GM21619 (cell line): Measurements from ENCODE around the gene RASA3.

Experiments
- ATAC-seq: cut with Tn5 transposase; IDR thresholded peaks from one replicate; pipeline ENCODE4 v1.9.1; 2021; ENCODE audit not compliant: unreplicated experiment

RASA3 gene

DNA sequence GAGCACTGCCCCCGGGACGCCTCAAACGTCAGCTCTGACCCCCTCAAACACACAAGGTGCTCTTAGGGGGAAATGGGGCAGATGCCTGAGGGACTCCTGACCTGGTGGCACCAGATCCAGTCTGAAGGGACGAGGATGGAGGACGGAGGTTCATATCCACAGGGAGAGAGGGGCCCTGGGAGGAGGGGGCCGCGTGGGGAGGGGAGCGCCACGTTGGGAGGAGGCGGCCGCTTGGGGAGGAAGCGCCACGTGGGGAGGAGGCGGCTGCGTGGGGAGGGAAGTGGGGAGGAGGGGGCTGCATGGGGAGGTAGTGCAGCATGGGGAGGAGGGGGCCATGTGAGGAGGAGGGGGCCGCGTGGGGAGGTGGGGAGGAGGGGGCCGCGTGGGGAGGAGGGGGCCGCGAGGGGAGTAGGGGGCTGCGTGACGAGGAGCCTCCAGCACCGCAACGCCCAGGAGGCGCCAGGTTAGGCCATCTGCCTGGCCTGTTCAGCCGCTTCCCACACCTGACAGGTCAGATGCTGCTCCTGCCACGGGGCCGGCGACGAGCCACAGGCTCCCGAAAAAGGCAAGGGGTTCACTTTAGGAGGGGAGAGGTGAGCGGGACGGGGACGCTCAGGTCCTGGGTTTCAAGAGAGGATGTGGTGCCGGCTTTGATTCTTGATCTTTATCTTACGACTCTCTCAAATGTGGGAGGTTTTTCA, 121.9 kb downstream of the RASA3 start:
- ATAC-seq, result no peak

DNA sequence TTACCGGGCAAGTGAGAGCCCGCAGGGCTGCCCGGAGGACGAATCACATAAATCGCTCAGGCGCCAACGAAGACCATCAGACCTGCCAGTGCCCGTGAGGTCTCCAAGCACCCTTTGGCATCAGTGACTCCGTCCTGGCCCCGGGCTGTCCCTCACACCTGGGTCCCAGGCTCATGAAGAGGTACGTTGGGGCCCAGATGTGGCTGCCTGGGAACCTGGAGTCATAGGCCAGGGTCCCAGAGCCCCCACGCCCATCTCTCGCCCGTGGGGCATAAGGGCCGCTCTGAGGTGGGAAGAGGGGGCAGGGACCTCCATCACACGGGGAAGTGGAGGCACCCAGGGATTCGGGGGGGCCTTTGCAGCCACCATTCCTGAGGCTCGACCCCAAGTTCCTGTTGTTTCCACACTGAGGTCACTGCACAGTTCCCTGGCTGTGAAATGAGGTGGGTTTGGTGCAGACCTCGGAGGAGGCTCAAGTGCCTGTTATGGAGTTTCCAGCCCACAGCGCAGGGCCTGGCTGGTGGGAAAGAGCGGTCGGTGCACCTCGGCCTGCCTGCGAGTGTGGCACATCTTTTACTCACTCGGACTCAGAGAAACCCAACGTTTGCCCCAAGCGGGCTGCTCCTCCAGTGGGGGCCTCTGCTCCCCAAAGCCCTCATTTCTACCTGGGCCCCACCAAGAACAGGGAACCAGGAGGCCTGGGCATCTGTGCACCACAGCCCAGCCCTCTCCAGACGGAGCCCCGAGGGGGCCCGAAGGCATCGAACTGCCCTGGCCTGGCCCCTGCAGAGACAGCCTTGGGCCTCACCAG, 122.6 kb downstream of the RASA3 start:
- ATAC-seq, result no peak

DNA sequence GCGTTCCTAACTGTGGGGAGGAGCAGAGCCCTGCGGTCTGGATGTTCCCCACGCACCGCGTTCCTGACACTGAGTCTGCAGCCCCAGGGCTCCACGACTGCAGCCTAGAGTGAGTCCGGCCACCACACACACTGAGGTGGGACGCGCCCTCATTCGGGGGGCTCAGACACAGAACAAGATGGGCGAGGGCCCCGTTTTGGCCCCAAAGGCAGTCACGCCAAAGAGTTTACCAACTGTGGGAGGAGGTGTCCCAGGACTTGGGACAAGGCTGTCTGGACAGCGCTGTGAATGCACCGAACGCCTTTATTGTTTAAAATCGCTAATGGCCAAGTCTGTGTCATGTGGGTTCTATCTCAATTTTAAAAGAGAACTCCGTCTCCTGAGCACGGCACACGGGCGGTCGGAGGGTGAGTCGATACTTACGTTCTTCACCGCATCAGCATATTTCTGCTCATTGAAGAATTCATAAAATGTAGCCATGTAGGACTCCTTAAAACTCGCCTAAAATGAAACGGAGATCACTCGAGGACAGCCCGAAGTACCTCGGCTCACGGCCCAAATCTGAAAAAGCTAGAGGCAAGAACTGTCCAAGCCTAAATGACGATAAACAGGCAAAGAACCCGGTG, 123.3 kb downstream of the RASA3 start:
- ATAC-seq, result no peak

DNA sequence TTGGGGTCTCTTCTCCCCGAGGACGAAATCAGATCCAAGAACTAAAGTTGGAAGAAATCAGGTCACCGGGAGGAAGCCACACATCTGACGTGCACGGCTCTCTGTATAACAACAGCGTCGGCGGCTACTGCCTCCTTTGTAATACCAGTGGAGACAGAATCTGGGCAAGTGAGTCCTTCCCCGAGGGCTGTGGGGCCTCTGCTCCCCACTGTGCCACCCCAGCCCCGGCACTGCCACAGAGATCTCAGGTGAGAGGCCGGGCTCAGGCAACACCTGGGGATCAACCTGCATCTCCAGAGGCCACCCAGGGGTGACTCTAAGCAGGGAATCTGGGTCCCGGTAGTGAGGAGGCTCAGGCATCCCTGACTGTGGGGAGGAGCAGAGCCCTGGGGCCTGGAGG, 124.9 kb downstream of the RASA3 start:
- ATAC-seq, result no peak

DNA sequence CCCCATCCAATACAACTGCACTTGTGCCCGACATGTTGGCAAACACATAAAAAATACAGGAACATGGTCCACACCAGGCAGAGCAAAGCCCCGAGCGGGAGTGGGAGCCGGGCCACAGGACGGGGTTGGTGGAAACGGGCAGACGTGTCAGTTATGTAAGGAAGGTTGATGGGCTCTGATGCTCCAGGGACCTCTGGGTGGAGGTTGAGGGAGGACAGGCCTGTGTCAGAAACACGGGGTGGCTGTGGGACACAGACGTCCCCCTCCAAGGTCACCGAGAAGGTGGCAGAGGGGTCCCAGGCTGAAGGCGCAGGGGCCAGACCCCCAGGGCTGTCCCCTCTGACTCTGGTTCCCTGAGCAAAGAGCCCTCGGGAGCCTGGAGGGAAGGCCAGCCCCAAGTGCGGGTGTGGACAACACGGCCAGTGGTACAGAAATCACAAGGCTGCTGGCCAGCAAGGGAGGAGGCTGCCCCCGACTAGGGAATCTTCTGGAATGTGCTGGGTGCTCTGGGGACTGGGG, 127.2 kb downstream of the RASA3 start:
- no peak for ATAC-seq

DNA sequence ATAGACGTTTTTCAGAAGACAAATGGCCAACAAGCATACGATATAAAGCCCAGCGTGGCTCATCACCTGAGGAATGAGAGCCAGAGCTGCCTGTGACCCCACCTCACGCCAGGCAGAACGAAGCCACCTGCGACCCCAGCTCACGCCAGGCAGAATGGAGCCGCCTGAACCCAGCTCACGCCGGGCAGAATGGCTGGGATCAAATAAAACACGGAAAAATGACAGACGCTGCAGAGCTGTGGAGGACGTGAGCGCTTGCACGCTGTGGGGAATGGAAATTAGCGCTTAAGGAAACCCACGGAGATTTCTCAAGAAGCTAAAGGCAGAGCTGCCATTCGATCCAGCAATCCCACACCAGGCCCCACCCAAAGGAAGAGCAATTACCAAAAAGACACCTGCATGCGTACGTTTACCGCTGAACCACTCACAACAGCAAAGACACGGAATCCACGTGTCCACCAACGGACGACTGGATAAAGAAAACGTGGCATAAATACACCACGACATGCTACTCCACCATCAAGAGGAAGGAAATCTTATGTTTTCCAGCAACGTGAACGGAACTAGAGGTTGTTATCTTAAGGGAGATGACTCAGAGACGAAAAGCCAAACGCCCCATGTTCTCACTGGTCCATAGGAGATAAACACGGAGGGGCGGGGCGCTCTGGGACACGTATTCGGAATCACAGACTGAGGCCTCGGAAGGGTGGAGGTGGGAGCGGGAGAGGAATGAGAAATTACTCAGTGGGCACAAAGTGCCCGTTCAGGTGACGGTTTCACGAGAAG, 127.8 kb downstream of the RASA3 start:
- no peak for ATAC-seq

DNA sequence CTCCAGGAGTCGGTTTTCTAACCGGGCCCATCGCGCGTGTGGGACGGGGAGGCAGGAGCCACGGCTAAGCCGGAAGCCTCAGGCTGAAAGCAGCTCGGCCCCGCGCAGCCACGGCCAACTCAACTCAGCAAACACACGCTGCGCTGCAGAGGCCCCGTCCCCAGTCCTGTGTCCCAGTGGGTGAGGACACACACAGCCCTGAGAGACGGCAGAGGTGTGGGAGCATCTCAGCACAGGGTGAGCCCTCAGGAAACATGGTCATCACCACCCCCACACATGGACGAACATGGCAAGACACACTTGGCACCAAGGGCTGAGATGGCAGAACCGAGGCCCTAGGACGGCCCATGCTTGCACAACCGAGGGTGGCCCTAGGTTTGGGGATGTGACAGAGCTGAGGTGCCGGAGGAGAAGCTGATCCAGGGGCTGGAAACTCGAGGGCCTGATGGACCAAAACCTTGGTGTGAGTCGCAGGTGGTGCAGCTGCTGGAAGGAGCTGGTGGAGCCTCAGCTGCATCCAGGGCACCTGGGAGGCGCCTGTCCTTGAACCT, 129.6 kb downstream of the RASA3 start:
- no peak for ATAC-seq

DNA sequence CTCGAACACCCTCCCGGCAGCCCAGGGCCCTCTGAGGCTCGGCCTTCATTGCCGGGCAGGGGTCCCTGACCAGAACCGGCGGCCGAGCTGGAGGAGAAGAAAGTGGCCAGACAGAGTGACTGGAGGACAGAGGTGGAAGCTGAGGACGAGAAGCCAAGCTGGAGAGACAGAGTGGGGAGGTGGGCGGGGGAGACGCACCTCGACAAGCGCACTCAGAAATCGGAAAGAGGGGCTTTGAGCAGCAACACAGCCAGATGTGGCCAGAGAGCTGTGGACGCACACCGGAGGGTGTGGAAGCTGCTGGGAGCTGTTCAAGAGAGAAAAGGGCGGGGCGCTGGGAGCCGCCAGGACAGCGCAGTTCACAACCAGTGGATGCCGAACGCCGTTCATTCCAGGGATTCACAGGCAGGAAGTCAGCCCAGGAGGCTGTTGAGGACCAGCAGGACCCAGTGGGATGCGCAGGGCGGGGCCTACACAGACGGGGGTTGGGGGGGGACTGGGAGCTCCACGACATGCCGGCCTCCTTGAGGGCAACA, 130.3 kb downstream of the RASA3 start:
- ATAC-seq, result no peak

DNA sequence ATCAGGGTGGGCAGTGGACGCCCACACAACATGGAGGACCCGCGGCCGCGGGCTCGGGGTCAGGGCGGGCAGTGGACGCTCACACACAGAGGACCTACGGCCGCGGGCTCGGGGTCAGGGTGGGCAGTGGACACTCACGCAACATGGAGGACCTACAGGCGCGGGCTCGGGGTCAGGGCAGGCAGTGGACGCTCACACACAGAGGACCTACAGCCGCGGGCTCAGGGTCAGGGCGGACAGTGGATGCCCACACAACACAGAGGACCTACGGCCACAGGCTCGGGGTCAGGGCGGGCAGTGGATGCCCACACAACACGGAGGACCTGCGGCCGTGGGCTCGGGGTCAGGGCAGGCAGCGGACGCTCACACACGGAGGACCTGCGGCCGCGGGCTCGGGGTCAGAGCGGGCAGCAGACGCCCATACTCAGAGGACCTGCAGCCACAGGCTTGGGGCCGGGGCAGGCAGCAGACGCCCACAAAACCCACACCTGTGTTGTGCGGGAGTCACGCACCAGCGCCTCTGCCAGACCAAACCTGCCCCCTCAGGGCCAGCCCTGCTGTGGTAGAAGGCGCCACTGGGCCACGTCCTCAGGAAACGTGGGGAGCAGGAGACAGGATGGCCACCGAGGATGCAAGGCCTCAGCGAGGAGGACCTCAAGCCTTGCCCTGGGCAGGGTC, 131.0 kb downstream of the RASA3 start:
- no peak for ATAC-seq

DNA sequence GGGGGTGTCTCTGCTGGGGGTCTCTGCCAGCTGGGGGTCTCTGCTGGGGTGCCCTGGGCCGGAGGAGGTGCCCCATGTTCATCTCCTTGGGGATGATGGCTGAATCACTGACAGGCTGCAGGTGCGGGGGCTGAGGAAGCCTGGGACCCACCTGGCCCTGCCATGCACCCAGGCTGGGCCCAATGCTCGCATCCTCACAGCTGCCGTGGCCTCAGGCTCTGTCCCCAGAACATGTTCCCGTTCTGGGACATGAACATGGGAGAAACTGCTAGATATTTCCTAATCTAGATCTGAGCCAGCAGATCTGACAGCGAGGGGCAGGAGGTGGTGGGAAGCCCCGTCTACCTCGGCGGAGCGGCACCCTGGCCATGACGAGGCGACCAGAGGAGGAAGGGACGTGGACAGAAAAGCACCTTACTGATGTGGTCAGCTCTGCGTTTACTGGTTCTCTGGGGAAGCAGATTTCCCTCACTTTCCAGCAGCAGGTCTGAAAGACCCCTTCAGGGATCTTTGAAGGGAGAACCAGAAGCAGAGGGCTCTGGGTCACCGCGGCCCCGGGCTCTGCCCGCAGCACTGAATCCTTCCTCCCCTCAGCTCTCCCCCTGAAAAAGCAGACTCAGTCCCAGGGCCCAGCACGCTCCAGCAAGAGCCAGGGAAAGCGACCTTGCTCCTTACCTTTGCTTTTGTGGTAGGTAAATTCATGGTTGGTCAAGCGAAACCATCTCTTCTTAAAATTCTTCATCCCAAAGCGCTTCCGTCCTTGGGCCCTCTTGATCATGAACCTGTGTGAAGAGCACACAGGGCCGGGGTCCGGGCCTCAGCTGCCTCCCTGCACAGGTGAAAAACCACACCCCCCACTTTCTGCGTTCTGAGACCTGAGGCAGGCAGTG, 132.0 kb downstream of the RASA3 start:
- no peak for ATAC-seq

DNA sequence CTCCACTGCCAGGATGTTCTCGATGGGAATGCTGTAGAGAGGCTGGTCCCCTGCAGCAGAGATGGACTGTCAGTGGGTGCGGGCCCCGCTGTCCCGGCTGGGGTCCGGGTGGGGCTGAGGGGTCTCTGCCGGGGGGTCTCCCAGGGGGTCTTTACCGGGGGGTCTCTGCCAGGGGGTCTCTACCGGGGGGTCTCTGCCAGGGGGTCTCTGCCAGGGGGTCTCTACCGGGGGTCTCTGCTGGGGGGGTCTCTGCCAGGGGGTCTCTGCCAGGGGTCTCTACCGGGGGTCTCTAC, 132.9 kb downstream of the RASA3 start:
- ATAC-seq, result no peak

DNA sequence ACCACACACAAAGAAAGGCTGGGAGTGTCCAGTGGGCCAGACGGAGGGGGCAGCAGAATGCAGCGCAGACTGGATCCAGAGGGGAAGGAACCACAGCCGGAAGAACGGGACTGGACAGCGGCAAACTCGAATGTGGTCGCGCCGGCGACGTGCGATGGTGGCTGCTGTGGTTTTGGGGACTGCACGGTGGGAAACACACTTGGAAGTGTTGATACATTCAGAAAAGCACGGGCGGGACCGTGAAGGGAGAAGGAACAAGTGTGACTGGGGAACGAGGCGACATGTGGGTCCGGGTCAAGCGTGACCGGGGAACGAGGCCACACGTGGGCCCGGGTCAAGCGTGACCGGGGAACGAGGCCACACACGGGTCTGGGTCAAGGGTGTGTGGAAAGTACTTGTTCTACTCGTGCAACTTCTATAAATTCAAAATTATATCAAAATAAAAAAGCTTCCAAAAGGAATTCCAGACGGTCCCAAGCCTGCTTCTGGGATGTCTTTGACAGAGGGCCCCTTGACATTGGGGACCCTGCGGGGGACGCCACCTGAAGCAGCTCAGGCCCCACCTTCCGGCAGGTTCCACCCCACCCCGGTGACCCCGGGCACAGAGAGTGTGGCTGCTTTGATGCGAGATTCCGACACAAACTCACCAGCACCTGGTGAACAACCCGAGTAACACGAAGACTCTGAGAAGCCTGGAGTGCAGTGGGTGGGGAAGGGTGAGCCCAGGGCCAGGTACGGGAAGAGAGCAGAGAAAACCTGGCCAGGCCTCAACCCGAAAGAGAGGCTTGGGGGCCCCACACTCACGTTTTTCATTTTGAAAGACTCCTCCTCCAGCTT, 133.4 kb downstream of the RASA3 start:
- no peak for ATAC-seq

DNA sequence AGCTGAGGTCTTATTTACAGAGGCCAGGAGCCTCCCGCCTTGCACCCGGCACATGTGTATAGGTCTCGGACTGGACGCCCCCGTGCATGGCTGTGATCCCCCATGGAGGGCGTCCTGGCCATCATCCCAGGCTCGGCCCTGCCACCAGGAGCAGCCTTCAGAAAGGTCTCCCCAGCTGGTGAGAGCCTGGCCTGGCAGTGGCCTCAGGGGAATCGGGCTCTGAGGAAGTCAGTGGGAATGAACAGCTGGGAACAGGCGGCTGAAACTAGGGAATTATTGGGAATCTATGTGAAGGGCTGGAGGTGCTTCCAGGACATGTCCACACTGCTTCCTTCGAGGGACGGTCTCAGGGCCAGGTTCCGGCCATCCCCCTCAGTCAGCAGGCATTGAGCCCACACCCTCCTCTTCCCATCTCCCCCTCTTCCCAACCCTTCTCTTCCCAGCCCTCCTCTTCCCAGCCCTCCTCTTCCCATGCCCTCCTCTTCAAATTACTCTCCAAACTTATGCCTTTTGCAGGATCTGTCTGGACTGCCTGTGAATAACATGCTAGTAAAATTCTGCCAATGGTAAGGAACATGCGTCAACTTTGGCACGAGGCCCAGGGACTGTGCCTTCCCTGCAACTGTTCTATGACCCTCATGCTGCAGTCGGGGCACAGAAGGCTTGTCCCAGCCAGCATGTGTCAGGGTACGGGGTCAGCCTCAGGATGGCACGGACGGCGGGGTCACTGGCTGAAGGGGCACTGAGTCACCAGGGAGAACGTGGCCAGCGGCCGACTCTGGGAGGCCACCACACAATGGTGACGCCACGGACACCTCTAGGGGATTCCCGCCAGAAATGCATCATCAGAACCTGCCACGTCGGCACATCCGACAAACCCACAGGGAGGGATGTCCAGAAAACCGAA, 134.3 kb downstream of the RASA3 start:
- no peak for ATAC-seq

DNA sequence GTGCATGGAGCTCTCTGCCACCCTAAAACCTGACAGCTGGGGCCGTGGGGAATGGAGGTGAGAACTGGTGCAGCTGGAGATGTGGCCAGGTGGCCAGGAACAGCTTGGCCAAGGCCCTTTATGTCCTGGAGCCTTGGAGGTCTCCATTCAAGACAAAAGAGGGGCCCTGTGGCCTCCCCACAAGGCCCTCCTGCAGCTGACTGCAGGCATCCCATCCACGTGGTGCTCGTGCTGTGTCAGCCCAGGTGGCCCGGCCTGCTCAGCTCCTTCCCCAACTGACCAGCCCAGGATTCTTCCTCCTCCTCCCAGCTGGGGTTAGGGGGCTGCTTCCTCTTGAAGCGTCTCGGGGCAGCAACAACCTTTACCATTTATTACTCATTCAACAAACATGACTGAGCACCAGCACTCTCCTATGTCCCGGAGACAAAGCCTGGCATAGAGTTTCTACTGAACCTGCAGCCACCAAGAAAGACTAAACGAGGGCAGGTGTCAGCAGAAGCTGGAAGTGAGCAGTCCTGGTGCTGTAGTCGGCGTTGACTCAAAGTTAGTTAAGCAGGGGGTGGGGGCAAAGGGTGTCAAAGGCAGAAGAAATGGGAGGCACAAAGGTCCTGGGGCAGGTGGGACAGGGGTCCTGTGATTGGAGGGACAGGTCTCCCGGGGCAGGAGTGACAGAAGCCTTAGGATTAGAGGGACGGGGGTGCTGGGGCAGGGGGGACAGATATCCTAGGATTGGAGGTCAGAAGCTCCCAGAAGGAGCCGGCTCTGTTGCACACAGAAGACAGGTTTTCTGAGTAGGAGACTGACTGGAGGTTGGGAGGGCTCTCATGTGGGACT, 135.3 kb downstream of the RASA3 start:
- no peak for ATAC-seq

DNA sequence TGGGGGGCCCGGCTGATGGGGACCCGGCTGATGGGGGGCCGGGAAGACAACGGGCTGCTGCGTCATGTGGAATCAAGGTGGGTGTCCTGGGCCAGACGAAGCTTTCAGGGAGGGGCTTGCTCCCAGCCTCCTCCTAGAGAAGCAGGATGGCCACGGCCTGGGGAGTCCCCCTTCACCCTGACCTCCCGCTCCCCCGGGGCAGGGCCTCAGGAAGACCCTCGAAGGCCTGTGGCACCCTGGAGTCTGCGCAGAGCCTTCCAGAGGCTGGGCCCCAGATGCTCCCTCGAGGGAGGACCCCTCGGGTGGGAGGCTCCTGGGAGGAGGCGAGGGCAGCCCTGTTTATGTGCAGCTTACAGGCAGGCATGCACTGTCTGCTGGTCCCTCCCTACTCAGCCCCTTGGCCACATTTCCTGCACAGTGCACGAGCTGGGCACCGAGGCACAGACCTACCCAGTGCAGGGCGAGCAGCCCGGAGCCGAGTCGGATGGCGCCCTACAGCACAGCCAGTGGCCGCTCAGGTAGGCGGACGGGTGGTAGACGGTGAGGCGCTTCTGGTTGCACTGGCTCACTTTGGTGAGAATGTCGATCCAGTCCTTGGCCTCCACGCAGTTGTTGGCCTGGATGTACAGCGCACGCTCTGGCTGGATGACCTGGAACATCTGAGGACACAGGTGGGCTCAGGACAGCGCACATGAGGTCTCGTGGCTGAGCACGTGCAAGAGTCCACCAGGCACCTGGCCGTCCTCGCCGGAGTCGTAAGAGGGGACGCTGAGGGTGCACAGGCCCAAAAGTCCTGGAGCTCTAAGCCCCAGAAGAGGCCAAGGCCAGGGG, 136.1 kb downstream of the RASA3 start:
- ATAC-seq, result no peak
